ENCODE measurements around the gene TSPAN9. TPM values are rescaled to one million over a fixed set of nuclear protein-coding genes. Genes with fewer than 3 reads are reported as not detected.
A peak's percentile ranks its signal among the peaks of the same experiment; 100 is the strongest.

Gene TSPAN9
- total and polyA plus RNA-seq, 2 of the 4 experiments (the other 2 are of a cell fraction), result 17.7 to 39.1 TPM

DNA sequence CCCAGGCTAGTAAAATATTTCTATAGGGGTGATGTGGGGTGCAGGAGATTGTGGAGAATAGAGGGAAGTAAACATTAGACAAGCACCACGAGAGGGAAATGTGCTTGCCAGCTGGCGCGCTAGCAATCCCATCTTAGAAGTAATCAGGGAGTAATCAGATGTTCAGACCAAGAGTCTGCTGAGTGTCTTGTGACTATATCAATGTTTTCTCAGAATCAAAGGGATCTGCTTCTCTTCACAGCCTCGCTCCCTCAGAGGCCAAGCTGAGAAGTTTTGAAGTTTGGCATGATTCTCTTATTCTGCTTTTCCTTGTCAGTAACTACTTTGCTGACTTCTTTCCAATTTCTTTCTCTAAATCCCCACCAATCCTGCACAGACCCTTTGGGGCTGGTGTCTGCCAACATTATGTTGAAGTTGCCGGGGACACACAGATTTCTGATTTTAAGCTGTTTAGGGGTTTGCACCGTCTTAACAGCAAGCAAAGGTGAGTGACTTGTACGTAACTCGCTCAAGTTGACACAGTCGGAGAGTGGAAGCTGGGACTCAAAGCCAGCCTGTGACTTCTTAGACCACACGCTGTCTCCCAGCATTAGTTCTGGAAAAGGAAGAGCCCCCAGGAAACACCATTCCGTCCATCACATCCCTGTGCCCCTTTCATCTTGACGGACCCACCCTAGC, 22.0 kb upstream of the TSPAN9 start:
- Histone ChIP-seq H4K8ac (ENCODE audit: low read depth in 2 of 2, low read length in 2 of 2) (no peak overlapping the region; a peak in 1 of 4 replicates), H3K14ac (replicated peaks; ENCODE audit: low read depth, low read length) (peak overlapping the region; percentile 37; the same call in 1 of the 2 replicates), H2BK15ac (ENCODE audit: low read depth, low read length) (no peak overlapping the region), H2AK9ac (replicated peaks; ENCODE audit: low read depth, low read length, poor library complexity) (no peak overlapping the region), H2AFZ (replicated peaks; ENCODE audit: low read length, poor library complexity) (peak overlapping the region; percentile 65), H3K4me2 (ENCODE audit: low read depth, low read length) (no peak overlapping the region), H3K4ac (ENCODE audit: low read depth, low read length) (no peak overlapping the region), H2AK5ac (ENCODE audit: low read depth, low read length) (peak overlapping the region; percentile 13; the same call in 1 of the 2 replicates), H2BK5ac (ENCODE audit: low read depth, low read length, poor library complexity, severe bottlenecking) (no peak overlapping the region), H4K5ac (ENCODE audit: low read depth, low read length) (peak overlapping the region; percentile 20; the same call in 1 of the 2 replicates), H3K36me3 (ENCODE audit: control insufficient read depth, insufficient read depth, low read length) (no peaks in the 10 kb centered on the region), H3K9me1 (ENCODE audit: insufficient read depth, low read length) (no peaks in the 10 kb centered on the region), H3K4me3 (ENCODE audit: insufficient read depth, low read depth, low read length) (no peak overlapping the region), H3K4me1 (ENCODE audit: control insufficient read depth, insufficient read depth, low read length) (peaks cover 8% of the 10 kb centered on the region), H3K23ac (ENCODE audit: low read depth, low read length) (peak overlapping the region; percentile 33), H3K27me3 (ENCODE audit: control insufficient read depth, insufficient read depth, low read length) (peaks cover 10% of the 10 kb centered on the region), H3K9ac (ENCODE audit: low read depth, low read length) (no peak overlapping the region), H2BK120ac (ENCODE audit: low read depth, low read length) (peak overlapping the region; percentile 48; the same call in 1 of the 2 replicates), H3K79me1 (ENCODE audit: low read depth in 1 of 2, low read length in 2 of 2) (no peaks in the 10 kb centered on the region), H4K20me1 (ENCODE audit: insufficient read depth, low read length) (0 out of 2 replicates have a peak, but pooled peaks cover under 1% of the 10 kb centered on the region), H3K27ac (ENCODE audit: insufficient read depth, low read length) (no peak overlapping the region), H3K9me3 (ENCODE audit: control insufficient read depth, insufficient read depth, low read length) (peaks cover 3% of the 10 kb centered on the region; the same call in 1 of the 2 replicates), H3K56ac (ENCODE audit: extremely low read depth, insufficient read depth, low read length) (no peak overlapping the region), H3K18ac (ENCODE audit: low read depth, low read length) (peak overlapping the region; percentile 10; the same call in 1 of the 2 replicates), H4K91ac (ENCODE audit: insufficient read depth, low read depth, low read length) (no peak overlapping the region; the same call in 1 of the 2 replicates), H2BK20ac (ENCODE audit: low read depth, low read length) (0 out of 2 replicates have a peak overlapping the region, but pooled peaks have one; percentile 61)
- ATAC-seq (ENCODE audit: low read depth), result peak; percentile 56
- CTCF ChIA-PET, result no interaction called here
- POLR2A ChIA-PET (ENCODE audit: unreplicated experiment), result no interaction called here
- no TSS peak for BruUV-seq (replicated peaks)
- in situ Hi-C loops (cut with MboI; ENCODE audit: low sequenced_read_pairs) (no loop called here), dilution Hi-C loops (cut with HindIII; ENCODE audit: low sequenced_read_pairs, unreplicated experiment) (no loop called here), intact Hi-C loops (cut with micrococcal nuclease) (no loop called here)
- 47% methylated on average over 7 of the region's 12 CpGs; no CpG with 5 or more reads in 1 of the 2 experiments for WGBS, 2 experiments (ENCODE audit: extremely low coverage in 2 of 2, insufficient read length in 1 of 2)
- DNase-seq, result no peak
- TF ChIP-seq RAD21 (IDR thresholded peaks at IDR 0.05; ENCODE audit: low read length), result no peak
- no peak for TF ChIP-seq CEBPB (IDR thresholded peaks at IDR 0.05; ENCODE audit: low read depth, low read length)
- TF ChIP-seq MAZ (IDR thresholded peaks at IDR 0.05; ENCODE audit: borderline replicate concordance, low read depth, low read length), result no peak
- TF ChIP-seq RCOR1 (IDR thresholded peaks at IDR 0.05; ENCODE audit: insufficient replicate concordance, low read length), result no peak
- no peak for TF ChIP-seq POLR2A (IDR thresholded peaks at IDR 0.05; ENCODE audit: low read depth, low read length)
- TF ChIP-seq CHD1 (IDR thresholded peaks at IDR 0.05; ENCODE audit: low read depth, low read length), result no peak
- no peak for TF ChIP-seq MAFK (IDR thresholded peaks at IDR 0.05; ENCODE audit: low read depth, low read length)
- TF ChIP-seq, protein P1, sequence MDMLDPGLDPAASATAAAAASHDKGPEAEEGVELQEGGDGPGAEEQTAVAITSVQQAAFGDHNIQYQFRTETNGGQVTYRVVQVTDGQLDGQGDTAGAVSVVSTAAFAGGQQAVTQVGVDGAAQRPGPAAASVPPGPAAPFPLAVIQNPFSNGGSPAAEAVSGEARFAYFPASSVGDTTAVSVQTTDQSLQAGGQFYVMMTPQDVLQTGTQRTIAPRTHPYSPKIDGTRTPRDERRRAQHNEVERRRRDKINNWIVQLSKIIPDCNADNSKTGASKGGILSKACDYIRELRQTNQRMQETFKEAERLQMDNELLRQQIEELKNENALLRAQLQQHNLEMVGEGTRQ (IDR thresholded peaks at IDR 0.05; ENCODE audit: low read depth, low read length), result no peak
